GM12801 (cell line): ENCODE measurements around the gene HMGN5.

Source experiments
- CTCF ChIP-seq: IDR thresholded peaks from one replicate; pipeline ENCODE4 v1.5.1; 2011; ENCODE audit warnings: control low read depth; ENCODE audit not compliant: insufficient read length; ENCODE audit errors: extremely low read depth

The HMGN5 gene

GRCh38 chrX:81201071-81201470, 642 bp downstream of the HMGN5 start:
- TF ChIP-seq CTCF: no peak

GRCh38 chrX:81195712-81196111, 6.0 kb downstream of the HMGN5 start:
- no peak for TF ChIP-seq CTCF

GRCh38 chrX:81195259-81195658, 6.5 kb downstream of the HMGN5 start:
- no peak for TF ChIP-seq CTCF

GRCh38 chrX:81174286-81174685, 27.4 kb downstream of the HMGN5 start:
- TF ChIP-seq CTCF: no peak

- TF ChIP-seq CTCF: no peak
Observed at GRCh38 chrX:81168391-81168790, 33.3 kb downstream of the HMGN5 start.

GRCh38 chrX:81121513-81122363, 80.0 kb downstream of the HMGN5 start:
- TF ChIP-seq CTCF: no peak

GRCh38 chrX:81120936-81121371, 80.8 kb downstream of the HMGN5 start:
- no peak for TF ChIP-seq CTCF
